HG02840 (cell line): ENCODE data around the gene PLA2G2E.
"Not testable (repeated sequence)": the region's sequence is repeated elsewhere in the genome, so short reads cannot be mapped to it uniquely, and the experiment has no call there.

ENCODE experiments used
- ATAC-seq: cut with Tn5 transposase; IDR thresholded peaks from one replicate; pipeline ENCODE4 v1.9.1; 2021; ENCODE audit warnings: mild to moderate bottlenecking, moderate library complexity, moderate number of reproducible peaks; ENCODE audit not compliant: unreplicated experiment, low FRiP score

The PLA2G2E gene

DNA sequence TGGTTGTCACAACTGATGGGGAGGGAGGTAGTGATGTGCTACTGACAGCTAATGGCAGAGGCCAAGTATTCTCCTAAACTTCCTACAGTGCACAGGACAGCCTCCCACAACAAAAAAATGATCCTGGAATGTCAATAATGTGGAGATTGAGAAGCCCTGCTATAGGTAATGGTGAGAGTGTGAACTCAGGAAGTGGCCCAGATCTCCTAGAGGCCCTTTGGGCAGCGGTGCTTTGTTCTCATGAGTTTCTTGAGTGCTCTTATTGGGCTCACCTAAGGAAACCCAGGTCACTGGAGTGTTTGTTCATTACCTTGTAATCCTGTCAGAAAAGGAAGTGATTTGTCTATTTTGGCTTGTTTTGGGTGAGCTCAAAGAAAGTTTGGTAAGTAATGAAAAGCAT lies 35.3 kb downstream of the PLA2G2E start:
- ATAC-seq, result no peak

DNA sequence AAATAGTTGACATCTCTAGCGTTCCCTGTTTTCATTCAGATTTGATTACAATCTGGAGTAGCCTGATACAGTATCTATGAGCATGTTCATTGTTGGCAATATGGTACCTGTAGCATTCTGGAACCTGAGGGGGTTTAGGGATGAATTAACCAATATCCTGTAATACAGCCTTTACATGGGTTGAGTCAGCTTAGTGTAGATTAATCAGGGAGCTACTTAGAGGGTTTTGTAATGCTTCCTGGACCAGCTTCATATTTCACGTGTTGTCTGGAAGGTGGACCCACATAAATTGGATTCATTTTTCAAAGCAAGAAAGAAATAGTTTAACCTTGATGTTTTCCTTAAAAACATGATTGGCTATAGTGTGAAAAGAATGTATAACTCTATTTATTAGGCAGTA lies 37.6 kb downstream of the PLA2G2E start:
- no peak for ATAC-seq

DNA sequence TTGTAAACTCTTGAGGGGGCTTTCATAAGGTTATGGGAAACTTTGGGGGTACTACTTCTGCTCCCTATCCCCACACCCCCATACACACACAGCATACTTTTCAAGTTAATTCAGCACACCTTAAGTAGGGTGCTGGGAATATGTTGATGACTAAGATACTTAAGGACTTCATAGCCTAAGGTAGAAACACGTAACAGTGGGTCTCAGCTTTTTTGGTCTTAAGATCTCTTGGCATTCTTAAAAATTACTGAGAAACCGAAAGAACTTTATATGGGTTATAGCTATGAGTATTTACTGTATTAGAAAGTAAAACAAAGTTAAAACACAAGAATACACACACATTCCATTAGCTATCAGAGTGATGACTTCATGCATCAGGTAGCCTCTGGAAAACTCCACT lies 39.1 kb downstream of the PLA2G2E start:
- no peak for ATAC-seq

DNA sequence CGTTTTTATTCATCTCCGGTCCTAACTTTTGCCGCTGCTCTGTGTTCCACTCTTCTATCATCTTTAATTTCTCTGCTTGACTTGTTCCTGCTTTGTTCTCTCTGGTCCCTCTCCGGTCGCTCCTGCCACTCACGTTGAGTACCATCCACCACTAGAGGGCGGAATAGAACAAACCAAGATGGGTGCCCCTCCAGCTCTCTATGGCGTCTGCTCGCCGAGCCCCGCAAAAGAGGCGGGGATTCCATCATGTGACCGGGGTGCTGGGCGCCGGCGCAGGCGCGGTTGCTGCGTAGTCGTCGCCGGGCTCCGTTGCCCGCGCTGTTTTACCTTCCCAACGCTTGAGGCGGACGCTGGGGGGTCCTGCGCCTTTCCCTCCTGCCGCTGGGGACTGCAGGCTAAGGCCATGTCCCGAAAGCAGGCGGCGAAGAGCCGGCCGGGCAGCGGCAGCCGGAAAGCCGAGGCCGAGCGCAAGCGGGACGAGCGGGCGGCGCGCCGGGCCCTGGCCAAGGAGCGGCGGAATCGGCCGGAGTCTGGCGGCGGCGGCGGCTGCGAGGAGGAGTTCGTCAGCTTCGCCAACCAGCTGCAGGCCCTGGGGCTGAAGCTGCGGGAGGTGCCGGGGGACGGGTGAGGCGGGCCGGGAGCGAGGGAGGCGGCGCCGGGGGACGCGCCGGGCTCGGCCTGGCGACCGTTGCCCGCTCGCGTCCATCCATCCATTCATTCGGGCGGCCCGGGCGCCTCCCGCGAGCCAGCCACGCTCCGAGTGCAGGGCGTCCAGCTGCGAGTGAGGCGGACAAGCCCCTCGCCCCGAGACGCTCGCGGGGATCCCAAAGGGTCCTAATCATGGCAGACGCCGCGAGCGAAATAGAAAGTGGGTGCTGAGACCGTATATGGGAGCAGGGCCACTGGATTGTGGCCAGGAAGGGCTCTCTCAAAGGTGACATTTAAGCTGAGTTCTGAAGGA lies 41.0 kb downstream of the PLA2G2E start, which contains the start of gene OTUD3:
Gene OTUD3, plus strand, starts transcription at position 285 of the 961 bp plus-strand sequence. Its CDS starts 119 bp downstream, at position 404.
- ATAC-seq, result peak; percentile 91

DNA sequence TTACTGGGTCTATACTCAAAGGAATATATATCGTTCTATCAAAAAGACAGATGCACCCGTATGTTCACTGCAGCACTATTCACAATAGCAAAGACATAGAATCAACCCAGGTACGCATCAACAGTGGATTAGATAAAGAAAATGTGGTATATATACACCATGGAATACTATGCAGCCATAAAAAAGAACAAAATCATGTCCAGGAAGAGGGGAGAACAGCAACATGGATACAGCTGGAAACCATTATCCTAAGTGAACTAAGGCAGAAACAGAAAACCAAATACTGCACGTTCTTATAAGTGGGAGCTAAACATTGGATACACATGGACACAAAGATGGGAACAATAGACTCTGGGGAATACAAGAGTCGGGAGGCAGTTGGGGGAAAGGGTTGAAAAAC lies 42.6 kb downstream of the PLA2G2E start:
- not testable (repeated sequence) for ATAC-seq

DNA sequence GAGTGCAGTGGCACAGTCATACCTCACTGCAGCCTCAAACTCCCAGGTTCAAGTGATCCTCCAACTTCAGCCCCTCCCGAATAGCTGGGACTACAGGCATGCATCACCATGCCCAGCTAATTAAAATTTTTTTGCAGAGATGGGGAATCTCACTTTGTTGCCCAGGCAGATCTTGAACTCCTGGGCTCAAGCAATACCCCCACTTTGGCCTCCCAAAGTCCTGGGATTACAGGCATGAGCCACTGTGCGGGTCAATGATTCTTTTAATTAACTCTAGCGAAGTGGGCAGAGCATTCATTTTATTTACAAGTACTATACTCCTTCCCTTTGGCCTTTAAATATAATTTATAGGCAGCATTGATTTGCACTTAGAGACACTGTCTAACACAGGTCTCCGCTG lies 43.8 kb downstream of the PLA2G2E start:
- ATAC-seq, result no peak

DNA sequence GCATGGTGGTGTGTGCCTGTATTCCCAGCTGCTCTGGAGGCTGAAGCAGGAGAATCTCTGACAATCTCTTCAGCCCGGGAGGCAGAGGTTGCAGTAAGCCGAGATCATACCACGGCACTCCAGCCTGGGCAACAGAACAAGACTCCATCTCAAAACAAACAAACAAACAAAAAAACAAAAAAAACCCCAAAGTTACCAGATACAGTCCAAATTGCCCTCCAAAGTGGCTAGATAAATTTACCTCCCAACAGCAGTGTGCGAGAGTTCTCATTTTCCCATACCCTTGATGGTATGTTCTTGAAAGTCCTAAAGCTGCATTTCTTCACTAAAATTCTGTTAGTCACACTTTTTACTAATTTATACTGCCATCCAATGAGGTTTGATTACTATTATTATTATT lies 44.2 kb downstream of the PLA2G2E start:
- ATAC-seq, result no peak

DNA sequence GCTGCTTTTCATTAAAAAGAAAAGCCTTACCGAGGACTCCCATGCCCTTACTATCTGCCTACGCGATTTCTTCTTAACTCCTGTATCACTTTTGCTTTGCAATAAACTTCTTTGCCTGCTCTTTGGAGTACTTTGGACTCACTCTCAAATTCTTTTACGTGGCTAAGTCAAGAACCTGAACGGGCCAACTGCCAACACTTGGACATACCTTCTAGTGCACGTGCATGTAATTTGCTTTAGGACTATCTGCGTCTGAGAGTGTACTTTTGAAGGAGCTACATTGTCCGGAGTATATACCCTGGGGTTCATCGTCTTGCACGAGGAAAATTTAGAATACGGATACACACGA lies 44.8 kb downstream of the PLA2G2E start:
- ATAC-seq, result no peak

DNA sequence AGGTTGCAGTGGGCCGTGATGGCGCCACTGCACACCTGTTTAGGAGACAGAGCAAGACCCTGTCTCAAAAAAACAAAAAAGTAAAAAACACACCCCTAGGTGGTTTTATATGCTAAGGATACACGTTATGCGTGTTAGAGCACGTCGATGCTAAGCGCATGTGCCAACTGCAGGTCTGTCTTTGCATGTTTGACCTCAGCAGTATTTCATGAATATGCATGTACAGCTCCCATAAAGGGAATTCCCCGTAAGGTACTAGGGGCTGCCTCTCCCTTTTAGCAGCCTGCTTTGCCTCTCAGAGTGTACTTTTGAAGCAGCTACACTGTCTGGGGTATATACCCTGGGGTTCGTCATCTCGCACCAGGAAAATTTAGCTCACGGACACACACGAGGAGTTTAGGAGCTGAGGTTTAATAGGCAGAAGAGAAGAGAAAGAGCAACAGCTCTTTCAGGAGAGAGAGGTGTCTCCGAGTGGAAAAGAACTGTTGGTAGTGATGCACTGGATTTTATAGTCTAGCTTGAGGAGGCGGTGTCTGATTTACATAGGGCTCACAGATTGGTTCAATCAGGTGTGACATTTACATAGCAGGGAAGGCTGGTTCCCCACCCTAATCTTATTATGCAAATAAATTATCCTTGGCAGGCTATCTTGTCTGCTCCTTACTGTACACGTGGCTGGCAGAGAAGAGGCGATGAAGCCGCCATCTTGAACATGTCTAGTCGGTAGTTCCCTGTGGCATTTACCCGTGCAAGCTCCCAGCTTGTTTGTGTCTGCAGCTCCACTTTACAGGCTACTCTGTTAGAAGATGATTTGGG lies 45.4 kb downstream of the PLA2G2E start:
- ATAC-seq, result no peak

DNA sequence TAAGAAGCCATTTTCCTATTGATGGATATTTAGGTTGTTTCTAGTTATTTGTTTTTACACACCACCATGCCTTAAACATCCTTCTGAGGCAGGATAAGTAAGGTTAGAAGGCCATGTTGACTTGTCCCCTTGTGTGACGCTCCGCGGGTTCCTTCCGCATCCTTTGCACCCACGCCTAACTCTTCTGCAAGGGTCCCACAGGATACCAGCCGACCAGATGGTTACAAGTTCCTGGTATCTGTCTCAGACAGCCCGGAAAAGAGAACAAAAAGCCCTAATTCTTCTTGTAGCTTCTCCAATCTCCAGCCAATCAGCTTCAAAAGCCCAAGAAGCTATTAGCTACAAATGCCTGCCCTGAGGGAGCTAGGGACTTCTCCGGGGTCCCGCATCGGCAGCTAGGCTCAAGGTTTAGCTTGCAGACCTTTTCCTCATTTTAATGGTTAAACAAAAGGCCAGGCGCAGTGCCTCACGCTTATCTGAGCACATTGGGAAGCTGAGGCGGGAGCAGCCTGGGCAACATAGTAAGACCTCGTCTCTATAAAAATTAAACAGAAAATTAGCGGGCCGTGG lies 46.2 kb downstream of the PLA2G2E start:
- ATAC-seq, result no peak

DNA sequence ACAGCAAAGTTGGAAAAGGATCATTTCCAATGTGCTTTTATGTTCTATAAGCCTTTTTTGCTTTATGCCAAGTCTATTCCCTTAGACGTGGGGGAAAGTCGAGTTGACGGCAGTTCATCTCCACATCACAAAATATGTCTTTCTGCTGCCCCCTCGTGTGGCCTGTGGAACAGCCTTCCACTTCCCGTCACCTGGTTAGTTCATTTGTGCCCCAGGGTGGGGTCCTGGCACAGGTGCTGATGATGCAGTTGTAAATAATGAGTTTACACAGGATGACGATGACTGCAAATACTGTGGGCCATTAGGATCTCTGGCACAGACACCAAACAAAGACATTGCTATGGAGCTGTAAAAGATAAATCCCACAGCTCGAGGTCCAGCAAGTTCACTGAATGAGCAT lies 51.2 kb downstream of the PLA2G2E start:
- no peak for ATAC-seq
